Activated CD4-positive, alpha-beta T cell treated with anti-CD3 and anti-CD28 coated beads for 4 hours (primary cell): ENCODE data around the gene ITLN2.
"Not testable (repeated sequence)": the region's sequence is repeated elsewhere in the genome, so short reads cannot be mapped to it uniquely, and the experiment has no call there.

Experiments used
- DNase-seq, 2 donors: peaks; one replicate each; pipeline ENCODE4 v3.0.0-alpha.2; 2020

ITLN2 gene

GRCh38 chr1:160954158-160955104 is at the start of gene ITLN2:
TSS of gene ITLN2 (minus strand) at chr1:160954809. CDS start at chr1:160954741, 68 bp downstream.
- DNase-seq: peak; percentile 25 to 27

GRCh38 chr1:161001525-161001924 is 46.9 kb upstream of the ITLN2 start:
- no peak for DNase-seq

- no peak for DNase-seq
Measured at GRCh38 chr1:161000736-161001480, 46.3 kb upstream of the ITLN2 start.

DNA sequence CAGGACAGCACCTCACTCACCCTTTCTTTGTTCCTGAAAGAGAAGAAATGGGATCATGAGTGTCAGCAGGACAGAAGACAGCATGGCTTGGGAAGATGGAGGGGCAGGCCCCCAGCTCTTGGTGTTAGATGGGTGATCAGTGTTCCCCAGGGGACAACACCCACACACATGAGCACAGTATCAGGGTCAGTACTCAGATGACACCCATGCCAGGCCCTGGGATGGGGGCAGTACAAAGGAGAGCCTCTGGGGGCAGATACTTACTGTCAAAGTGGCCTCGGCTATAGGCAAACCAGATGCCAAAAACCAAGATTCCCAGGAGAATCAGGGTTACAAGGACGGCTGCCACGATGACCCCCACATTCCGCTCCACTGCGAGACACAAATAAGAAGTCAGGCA is 44.8 kb upstream of the ITLN2 start:
- no peak for DNase-seq

DNA sequence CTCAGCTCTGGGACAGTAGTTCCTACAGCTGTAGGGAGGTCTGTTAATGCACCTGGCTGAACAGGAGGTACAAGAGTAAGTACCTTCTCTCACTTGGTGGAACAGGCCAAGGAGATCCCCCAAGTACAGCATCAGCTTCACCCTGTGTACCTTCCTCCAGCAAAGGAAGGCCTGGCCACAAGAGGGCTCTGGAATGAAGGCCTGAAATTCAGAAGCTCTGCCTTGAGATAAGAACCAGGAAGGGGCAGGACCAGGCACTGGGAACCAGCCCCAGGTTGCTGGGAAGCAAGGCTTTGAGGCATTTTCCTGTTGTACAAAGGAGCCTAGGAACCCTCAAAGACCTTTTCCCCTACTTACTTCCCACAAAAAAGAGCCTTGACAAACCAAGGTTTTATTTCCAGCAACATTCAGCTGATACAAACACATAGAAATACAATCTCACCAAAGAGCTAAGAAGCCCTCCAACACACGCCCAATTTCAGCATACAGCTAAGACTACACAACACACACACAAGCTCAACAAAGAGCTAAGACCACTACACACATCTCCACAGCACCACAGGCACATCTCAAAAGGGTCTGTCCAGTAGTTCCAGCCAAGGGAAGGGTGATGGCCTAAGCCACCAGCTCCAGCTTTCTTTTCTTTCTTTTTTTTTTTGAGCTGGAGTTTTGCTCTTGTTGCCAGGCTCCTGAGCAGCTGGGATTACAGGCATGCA is 42.9 kb upstream of the ITLN2 start:
- peak; percentile 40 to 51 for DNase-seq

DNA sequence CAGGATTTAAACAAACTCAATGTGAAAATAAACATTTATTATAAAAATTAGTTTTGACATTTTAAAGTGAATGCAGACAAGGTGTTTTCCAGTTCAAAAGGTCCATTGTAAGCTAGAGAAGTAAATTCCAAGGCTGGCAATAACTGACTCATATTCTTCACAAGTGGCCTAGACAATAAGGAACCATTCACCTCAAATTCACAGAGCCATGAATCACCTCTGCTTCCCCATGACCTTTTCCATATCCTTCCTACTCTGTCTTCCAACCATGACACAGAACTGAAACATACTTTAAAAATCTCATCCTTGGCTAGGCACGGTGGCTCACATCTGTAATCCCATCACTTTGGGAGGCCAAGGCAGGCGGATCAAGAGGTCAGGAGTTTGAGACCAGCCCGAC is 41.6 kb upstream of the ITLN2 start:
- no peak for DNase-seq

GRCh38 chr1:160993544-160994193 is 39.1 kb upstream of the ITLN2 start:
- no peak for DNase-seq

DNA sequence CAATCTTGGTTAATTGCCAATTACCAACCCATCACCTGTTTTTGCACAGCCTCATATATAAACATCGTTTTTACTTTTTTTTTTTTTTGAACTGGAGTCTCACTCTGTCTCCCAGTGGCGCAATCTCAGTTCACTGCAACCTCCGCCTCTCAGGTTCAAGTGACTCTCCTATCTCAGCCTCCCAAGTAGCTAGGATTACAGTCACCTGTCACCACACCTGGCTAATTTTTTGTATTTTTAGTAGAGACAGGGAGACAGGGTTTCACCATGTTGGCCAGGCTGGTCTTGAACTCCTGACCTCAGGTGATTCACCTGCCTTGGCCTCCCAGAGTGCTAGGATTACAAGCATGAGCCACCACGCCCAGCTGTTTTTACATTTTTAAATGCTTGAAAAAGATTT is 37.4 kb upstream of the ITLN2 start:
- DNase-seq: not testable (repeated sequence)

GRCh38 chr1:160987359-160988050 is 32.9 kb upstream of the ITLN2 start:
- no peak for DNase-seq

GRCh38 chr1:160985723-160986122 is 31.1 kb upstream of the ITLN2 start:
- DNase-seq: no peak

DNA sequence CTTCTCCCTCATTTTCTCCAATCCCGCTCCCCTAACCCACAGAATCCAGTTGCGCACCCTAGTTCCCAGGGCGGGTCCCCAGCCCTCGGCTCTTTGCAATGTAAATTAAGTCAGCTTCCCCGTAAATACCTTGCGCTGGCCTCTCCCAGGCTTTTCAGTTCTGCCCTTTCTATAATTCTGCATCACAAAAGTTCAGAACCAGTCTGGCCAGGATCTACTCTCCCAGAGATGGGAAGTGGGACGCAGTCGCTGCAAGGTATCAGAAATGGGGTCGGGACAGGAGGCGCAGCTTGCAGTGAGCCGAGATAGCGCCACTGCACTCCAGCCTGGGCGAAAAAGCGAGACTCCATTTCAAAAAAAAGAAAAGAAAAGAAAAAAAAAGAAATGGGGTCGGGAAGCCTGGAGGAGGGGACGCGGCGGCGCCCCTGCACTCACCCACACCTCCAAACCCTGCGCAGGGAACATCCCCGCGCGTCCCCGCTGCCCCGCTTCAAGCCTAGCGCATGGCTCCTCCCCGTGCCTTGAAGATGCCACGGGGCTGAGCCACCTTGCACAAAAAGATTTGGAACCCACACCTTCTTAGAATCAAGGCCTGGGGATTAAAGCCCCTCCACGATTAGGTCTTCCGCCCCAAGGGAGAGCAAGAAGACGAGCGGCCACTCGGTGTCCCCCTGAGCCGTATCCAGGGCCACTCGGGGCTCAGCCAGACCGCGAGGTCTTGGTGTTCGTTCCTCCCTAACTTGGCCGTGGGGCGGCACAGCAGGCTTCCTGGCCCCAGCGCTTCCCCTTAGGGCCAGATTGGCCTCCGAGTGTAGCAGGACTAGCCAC is 27.2 kb upstream of the ITLN2 start:
- no peak for DNase-seq

DNA sequence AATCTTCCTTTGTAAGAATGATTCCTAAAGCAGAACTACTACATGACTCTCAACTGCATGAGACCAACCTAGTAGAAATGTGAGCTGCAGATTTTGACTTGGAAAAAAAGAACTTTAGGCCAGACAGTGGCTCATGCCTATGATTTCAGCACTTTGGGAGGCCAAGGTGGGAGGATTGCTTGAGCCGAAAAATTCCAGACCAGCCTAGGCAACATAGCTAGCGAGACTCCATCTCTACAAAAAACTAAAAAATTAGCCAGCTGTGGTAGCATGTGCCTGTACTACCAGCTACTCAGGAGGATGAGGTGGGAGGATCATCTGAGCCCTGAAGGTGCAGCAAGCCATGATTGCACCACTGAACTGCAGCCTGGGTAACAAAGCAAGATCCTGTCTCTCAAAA is 24.7 kb upstream of the ITLN2 start:
- DNase-seq: no peak

GRCh38 chr1:160978510-160978927 is 23.9 kb upstream of the ITLN2 start:
- no peak for DNase-seq

- DNase-seq: no peak
Measured at GRCh38 chr1:160975026-160975425, 20.4 kb upstream of the ITLN2 start.

DNA sequence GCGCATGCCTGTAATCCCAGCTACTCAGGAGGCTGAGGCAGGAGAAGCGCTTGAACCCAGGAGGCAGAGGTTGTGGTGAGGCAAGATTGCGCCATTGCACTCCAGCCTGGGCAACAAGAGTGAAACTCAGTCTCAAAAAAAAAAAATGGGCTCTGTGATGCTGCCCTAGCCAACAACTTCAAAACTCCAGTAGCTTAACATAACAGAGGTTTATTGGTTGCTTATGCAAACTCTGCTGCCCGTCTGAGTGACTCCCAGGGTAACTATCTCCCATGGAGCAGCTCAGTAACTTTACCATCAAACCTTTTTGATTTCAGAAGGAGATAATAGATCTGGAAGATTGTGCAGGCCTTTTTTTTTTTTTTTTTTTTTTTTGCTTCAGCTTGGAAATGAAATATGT is 18.9 kb upstream of the ITLN2 start:
- no peak for DNase-seq

DNA sequence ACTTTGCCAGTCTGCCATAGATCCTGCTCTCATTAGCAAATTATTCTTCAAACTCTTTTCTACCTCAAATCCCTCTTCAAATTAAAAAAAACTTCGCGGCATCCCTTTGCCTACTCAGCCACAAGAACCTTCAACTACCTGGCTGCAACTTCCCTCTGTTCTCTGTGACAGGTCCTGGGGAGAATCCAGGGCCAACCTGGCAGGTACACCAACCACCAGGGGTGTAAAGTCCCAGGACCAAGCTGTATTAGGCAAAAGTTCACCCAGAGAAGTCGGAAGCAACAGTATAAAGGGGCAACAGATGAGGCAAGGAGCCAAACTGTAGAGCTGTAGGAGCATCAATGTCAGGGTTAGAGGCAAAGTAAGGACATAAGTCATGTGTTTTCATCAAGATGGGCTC is 18.3 kb upstream of the ITLN2 start:
- DNase-seq: no peak

DNA sequence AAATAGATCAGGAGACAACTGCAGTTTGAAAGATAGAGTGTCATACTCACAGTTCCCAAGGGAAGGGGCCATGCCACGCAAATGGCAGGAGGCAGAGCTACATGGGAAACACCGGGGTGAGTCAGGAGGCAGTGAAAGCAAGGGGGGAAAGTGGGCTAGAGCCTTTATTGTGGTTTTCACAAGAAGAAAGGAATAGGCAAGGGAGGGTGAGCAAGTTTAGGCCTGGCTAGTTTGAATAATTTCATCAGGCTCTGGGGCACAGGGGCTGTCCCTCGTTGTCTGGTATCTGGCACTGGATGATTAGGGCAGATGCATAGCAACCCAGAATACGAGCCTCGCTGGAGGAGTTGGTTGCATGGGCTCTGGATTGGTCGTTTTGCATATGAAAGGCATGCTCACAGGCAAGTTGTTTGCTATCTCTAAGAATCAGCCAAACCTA is 17.0 kb upstream of the ITLN2 start:
- DNase-seq: no peak

DNA sequence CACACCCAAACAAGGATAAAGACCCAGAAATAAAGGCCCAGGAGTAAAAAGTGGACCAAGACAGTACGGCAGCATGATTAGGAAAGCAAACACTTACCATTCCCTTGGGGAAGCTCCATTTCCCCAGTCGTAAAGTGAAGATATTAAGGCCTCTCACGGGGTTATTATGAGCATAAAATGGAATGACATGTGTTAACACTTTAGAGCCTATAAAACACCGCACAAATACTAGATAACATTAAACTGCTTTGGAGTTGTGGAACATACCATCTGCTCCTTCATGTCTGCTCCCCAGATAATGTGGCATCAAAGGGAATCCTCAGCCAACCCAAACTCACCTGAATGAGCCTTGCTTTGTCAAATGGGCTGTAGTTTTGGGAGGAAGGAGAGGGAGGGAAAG is 8.9 kb upstream of the ITLN2 start:
- DNase-seq: no peak

DNA sequence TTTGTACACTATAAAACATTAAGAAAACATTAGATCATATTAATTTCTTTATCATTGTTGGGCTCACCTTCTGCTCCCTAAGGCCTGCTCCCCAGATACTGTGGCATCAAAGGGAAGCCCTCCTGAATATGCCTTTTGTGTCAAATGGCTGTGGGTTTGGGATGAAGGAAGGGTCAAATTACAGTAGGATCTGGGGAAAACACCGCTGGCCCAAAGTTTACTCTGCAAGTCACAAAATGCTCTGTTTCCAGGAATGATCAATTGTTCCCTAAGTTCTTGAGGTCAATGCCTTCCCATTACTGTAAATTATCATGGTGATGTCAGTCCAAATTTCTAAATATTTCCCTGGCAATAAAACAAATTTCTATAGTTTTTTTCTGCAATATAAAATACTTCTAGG is 6.8 kb upstream of the ITLN2 start:
- DNase-seq: no peak

DNA sequence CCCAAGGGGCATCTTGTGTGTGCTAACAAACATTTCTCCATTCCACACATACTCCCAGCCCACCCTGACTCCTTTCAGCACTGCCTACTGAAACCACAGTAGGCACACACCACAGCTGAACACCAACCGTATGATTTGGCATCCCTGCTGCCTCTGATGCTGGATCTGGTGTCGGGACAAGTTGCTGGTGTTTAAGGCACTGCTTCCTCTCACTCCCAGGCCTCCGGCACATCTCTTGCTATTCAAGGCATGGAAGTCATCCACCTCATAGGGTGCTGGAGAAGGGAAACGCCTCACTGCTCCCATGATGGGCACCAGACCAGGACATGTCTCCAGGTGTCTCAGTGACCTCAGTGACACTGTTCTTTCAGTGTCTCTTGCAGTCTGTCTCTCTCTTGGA is 2.4 kb upstream of the ITLN2 start:
- DNase-seq: no peak

DNA sequence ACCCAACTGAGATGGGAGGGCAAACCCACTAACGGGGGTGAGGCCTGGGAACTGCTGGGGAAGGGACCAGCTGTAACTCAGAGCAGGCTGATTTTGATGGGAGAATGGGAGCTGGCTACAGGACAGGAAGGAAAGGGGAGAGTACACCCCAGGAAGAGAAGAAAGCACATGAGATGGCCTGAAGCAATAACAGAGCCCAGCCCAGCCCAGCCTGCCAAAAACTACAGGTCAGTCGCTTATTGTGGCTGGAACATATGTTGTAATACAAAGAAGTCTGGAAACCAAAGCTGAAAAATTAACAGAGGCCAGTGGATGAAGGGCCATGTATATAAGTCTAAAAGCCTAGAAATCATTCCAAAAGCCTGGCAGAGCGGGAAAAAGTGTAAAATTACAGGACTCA is 1.6 kb downstream of the ITLN2 start:
- no peak for DNase-seq
